HG02623 (cell line): ENCODE data around the gene ZNF467.
A peak's percentile ranks its signal among the peaks of the same experiment; 100 is the strongest.

Experiments used
- ATAC-seq: cut with Tn5 transposase; IDR thresholded peaks from one replicate; pipeline ENCODE4 v1.9.1; 2021; ENCODE audit warnings: moderate library complexity; ENCODE audit not compliant: unreplicated experiment

Gene ZNF467

DNA sequence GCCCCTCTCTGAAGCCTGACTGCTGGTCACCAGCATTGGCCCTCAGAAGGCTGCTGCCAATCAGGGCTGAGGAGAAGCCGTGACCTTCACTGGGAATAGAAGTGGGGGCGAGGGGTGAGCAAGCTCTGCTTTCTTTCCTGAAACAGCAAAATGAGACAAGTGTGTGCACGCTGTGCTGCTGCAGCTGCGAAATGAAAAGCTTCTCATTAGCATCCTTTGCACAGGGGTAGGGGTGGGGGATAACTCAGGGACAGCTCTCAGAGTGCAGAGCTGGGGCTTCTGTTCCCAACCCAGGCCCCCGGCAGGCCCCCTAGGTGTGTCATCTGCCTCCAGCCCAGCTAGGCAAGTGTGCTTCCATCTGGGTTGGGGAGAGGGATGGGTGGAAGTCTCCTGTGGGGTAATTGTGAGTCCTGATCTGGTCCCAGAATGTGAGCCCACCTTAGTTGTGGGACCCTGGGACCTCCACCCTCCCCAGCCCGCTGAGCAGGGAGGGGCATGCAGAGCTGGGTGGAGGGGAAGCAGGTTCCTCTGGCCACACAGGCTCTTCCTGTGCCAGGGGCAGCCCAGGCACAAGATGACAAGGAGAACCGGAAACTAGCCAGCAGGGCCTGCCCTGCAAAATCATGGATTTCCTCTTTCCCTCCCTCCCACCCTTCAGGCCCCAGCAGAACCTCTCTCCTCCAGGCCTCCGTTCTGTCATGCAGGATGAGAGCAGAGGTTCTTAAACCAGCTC is 22.2 kb downstream of the ZNF467 start:
- no peak for ATAC-seq

DNA sequence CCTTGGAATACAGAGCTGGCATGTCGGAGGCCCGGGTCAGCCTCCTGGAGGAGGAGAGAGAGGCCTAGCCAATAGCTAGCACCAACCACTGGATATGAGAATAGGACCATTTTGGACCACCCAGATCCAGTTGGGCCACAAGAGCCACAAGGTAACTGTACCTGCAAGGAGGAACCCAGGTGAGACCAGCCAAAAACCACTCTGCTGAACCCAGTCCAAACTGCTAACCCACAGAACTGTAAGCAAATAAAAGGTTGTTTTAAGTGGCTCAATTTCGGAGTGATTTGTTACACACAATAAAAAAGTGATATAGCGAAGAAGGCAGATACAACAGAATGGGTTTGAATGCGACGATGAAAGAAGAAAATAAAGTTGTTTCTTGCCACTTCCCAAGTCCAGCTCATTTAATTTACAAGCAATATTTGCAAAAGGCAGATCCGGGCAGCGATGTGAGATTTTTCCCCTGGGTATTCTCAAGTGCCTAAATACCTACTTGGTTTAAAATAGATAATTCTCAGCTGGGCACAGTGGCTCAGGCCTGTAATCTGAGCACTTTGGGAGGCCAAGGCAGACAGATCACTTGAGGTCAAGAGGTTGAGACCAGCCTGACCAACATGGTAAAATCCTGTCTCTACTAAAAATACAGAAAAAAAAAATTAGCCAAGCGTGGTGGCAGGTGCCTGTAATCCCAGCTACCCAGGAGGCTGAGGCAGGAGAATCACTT is 23.1 kb downstream of the ZNF467 start:
- no peak for ATAC-seq

DNA sequence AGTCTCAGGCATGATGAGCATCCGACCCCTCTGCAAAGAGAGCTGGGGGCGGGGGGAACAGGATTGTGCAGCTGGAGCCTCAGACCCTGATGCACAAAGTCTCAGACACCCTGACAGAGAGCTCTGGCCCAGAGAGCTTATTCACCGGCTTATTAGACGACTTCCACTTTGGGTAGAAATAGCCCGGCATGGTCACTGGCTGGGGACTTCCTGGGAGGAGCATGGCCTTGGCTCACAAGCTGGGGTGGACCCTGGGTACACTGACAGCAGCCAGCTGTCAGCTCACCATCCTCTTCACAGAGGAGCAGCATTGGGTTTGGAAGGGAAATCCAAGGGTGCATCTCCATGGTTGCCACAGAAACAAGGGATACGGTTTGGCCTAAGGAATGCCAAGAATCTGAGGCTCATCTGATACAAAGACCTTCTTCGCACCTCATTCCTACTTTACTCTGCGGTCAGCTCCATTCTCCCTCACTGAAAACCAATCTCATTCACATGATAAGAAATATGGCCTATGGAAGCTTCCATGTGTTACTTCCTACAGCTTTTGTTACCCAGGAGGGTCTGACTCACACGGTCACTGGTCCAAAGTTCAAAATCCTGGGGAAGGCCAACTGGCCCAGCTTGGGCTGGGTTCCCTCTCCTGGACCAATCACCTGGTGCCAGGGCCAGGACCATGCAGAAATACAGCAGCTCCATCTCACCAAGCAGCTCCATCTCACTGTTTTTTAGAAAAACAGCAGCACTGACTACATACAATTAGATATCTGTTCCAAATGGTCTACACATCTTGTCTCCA is 25.1 kb downstream of the ZNF467 start:
- ATAC-seq = no peak

DNA sequence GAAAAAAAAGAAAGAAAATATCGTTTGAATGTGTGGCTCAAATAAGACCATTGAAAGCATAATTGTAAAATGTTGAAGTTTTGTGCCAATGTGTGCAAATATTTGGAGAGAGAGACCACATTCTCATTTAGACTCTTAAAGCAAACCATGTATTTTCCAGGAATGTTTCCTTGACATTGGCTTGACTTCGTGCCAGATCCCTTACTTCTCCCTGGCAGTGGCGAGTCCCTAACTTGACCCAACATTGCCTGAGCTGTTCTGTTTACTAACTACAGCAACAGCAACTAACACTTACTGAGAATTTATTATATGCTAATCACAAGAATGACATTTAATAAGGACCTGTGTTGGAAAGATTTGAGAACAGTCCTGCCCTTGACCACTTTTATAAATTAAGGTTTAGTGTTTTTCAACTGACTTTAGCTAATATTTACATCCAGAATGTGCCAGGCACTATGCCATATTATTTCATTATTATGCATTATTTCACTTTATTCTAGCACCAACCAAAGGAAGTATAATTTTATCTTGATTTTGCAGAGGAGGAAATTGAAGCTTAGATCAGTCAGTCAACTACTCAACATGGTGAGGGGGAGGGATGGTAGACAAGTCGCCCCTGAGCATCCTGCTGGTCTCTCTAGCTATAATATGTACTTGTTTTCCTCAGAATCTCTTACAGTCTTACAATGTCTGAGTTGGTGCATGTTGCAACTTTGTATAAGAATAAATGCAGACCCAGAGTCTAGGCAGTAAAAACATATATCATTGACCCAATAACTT is 29.7 kb downstream of the ZNF467 start:
- no peak for ATAC-seq

DNA sequence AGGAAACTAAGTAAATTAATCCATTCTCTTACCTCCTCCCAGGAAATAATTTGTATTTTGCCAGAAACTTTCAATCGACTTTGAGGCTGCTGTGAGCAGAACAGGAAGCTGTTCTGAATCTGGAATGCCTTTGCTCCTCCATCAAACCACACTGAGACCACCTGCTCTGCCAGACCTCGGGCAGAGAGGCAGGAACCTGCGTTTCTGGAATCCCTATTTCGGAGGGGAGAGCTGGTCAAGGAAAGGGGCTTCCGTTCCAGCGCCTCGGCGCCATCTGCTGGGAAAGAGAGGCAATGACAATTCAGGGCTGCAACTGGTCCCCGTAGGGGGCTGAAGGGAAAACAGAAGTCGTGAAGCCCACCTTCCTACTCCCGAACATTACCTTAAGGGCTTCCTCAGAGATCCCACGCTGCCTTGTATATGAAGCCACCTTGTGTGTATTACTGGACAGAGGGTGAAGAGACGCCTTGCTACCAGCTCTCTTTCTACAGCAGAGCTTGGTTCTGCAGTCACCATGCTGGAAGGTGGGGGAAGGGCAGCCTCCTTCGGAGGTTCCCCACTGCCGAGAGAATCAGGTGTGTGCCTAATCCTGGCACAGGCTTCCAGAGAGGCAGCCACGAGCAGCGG is 31.2 kb downstream of the ZNF467 start:
- peak; percentile 55 for ATAC-seq

DNA sequence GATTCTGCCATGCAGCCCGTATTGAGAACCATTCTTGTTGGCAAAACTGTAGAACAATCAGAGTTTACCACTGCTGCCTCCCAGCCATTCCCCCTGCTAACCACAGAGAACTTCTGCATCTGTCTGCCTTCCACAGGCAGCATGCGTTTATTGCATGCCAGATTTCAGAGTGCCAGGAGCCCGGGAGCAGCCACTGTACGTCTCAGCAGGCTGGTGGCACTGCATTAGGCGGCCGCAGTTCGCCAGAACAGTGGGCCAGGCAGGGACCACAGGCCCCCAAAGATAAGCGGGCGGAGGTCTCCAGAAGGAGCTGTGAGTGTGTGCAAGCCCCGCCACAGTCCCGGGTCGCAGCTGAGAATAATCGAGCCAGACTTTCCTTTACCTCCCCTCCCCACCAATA is 31.8 kb downstream of the ZNF467 start:
- ATAC-seq = no peak

DNA sequence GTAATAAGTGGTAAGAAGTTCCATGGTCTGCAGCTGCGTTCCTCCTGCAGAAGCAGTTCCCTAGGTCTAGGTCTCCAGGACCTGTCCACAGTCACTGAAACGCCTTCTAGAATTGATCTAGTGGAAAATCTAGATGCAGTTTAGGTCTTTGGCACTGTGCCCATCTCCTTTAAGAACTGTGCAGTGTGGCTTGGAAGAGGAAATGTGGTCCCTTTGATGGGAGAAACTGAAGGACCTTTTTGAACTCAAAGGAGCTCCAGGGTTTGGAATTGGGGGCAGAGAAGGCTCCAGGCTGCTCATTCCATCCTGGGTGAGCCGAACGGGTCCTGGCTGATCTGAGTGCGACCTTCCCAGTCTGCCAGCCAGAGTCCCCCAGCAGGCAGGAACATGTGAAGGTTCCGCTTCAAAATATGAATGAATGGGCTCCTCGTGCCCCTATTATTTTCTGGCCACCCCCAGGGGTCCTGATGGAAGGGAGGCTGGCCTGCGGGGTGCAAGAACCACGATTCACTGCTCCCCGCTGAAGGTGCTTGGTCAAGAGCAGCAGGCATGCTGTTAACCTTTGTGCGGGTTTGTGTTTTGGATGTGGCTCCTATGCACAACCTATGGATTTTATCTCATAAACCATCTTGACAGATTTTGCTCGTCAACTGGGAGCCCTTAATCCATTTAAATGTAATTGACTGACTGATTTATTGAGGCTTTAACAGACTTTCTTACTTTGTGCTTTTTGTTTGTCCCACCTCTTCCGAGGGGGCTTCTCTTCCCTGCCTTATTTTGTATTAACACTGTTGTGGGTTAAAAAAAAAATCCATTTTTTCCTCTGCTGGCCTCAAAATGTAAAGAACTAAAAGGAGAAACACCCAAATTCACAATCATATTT is 36.7 kb downstream of the ZNF467 start:
- ATAC-seq = no peak

DNA sequence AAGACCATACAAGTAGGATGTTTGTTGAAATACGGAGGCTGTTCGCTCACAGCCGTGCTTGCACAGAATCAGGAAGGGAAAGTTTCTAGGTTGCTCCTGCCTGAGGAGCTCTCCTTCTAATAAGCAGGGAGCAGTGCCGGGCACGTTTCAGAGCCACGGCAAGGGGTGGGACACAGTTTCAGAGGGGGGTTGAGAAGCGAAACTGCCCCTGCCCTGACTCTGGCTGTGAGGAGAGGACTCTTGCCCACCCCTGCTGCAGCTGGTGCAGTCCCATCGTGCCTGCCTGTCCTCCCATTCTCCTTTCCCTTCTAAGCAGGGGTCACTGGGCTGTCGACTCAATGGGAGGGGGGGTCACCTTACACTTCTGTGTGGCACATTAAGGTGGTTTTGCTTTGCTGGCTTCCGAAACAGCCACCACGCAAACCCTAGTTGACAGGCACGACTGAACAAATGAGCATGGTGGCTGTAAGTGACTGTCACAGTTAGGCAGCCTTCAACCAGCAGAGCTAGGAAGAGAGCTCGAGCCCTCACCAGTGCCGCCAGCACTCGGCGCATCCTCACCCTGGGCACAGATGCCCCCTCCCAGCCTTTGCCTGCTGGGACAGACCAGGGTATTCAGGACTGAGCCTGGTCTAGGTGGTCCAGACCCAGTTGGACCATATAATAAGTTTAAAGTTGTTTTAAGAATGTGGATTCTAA is 37.5 kb downstream of the ZNF467 start:
- ATAC-seq = no peak

DNA sequence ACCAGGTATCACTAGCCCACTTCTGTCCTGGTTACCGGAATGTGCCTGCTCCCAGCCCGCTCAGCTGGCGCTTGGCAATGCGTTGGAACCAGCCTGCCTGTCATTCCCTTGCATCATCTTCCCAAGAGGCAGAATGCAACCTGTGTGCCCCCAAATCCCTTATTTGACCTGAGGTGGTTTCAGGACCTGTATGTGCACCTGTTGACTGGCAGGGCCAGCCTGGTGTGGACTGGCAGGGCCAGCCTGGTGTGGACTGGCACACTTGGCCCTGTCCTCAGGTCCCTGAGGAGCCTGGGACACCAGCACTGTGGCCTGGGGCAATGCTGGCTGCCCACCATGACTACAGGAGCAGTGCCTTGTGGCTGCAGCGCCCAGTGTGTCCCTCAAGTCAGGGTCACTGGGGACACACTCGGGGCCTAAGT is 38.2 kb downstream of the ZNF467 start:
- no peak for ATAC-seq

DNA sequence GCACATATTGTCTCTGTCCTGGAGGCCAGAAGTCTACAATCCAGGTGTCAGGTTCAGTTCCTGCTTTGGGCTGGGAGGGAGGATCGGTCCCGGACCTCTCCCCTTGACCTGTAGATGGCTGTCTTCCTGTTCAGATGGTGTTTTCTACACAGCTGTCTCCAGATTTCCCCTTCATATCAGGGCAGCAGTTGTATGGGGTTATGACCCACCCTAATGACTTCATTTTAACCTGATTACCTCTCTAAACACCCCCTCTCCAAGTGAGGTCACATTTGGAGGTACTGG is 38.7 kb downstream of the ZNF467 start:
- ATAC-seq = no peak

DNA sequence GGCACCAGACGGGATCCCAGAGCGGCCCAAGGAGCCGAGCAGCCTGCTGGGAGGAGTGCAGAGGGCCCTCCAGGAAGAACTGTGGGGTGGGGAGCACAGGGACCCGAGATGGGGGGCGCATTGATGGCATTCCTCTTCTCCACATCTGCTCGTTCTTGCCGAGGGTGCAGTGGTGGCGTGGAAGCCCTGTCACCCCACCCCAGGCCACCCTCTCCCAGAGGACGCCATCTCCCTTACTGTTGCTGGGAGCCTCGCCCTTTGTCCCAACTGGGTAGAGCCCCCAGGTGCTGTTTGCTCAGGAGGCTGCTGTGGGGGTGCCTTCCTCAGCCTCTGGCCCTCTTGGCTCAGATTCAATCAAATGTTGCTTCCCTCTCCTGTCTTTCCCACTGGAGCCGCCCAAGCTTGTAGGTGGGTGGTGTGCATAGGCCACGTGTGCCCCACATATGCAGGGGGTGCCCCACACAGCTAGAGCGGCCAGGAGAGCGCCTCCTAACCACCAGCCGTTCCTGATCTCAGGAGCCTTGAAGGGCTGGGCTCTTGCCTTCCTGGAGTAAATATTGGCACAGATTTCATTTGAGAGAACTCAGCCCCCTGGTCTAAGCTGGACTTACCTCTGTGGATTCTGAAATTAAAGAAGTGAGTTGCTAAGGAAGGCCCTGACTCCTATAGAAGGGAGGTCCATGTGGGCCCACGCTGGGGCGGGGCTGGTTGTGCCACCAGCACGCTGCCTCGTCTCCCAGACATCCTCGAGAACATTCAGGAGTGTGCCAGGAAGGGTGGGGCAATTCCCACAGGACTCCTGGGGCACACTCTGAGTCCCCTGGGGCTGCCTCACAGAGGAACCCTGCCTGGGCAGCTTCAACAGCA is 39.2 kb downstream of the ZNF467 start:
- ATAC-seq = no peak

DNA sequence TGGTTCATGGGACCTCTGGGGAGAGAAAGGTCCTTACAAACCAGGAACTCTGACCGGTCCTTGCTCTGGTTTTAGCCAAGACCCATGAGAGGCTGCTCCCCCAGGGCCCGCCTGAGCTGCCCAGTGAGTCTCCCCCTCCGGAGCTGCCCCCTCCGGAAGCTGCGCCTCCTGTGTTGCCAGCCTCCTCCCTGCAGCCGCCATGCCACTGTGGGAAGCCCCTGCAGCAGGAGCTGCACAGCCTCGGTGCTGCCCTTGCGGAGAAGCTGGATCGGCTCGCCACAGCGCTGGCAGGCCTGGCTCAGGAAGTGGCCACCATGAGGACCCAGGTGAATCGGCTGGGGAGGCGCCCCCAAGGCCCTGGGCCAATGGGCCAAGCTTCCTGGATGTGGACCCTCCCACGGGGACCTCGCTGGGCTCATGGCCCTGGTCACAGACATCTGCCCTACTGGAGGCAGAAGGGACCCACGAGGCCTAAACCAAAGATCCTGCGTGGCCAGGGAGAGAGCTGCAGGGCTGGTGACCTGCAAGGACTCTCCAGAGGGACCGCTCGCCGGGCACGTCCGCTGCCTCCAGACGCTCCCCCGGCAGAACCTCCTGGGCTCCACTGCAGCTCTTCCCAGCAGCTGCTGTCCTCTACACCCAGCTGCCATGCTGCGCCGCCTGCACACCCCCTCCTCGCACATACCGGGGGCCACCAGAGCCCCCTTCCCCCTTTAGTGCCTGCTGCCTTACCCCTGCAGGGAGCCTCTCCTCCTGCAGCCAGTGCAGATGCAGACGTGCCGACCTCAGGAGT is 40.1 kb downstream of the ZNF467 start:
- ATAC-seq = no peak

DNA sequence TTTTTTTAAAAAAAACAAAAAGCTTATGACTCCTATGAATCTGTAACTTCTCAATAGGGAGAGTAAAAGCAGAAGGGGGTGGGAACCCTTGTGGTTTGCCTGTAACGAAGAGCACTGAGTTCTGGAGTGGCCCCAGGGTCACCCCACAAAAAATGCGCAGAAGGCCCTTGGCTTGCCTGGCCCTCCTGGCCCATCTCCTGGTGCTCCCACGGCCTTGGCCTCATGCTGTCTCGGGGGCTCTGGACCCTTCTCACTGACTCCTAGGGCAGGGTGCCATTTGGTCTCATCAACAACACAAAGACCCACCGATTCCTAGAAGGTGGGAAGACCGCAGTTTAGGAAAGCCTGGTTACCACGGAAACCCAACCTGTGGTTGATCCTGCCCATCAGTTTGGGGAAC is 40.8 kb downstream of the ZNF467 start:
- ATAC-seq = no peak

DNA sequence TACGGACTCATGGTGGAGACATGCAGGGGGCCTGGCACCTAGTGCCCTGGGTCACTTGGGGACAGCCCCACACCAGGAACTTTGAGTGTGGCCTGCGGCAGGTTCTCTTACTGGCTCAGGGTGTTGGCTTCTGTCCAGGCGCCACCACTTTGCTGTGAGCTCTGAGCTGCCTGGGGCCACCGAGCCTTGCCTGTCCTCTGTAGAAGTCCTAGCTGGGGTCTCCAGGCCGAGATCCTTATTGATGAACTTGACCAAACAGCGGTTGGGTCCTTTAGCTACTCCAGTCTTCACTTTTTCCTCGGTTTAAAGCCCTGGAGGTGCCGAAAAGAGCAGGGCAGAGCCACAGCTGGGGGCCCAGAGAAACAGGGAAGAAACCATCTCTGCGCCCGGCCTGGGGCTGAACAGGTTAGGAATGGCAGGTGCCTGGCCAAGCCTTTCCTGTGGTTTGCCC is 41.3 kb downstream of the ZNF467 start:
- ATAC-seq = no peak

DNA sequence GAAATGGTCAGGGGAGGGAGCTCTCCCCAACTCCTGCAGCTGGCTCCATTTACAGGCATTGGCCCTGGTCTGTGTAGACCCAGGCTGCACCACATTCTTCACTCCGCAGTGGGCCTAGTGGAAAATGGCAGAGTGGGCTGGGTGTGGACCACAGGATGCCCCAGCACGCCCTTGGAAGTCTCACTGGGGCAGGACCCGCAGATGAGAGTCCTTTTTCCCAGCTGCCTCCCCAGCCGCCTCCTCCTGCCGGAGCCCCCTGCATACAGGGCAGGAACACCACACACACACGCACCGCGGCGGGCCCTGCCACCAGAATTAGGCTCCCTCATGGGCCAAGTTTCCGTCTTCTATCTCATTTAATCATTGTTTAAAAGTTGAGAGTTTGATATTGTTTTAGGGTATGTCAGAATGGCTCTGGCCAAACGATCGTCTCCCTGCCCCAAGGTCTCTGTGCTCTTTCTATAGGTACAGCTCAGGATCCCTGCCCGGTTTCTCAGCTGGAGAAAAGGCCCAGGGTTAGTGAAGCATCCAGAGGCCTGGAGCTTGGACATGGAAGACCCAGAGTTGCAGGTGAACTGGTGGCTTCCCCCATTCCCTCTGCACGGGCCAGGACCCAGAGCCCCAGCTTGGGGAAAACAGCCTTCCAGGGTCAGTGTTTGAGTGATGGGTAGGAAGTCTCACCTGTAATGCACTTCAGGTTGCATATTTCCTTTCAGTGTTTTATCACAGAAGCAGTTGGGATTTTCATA is 42.0 kb downstream of the ZNF467 start:
- ATAC-seq = no peak

DNA sequence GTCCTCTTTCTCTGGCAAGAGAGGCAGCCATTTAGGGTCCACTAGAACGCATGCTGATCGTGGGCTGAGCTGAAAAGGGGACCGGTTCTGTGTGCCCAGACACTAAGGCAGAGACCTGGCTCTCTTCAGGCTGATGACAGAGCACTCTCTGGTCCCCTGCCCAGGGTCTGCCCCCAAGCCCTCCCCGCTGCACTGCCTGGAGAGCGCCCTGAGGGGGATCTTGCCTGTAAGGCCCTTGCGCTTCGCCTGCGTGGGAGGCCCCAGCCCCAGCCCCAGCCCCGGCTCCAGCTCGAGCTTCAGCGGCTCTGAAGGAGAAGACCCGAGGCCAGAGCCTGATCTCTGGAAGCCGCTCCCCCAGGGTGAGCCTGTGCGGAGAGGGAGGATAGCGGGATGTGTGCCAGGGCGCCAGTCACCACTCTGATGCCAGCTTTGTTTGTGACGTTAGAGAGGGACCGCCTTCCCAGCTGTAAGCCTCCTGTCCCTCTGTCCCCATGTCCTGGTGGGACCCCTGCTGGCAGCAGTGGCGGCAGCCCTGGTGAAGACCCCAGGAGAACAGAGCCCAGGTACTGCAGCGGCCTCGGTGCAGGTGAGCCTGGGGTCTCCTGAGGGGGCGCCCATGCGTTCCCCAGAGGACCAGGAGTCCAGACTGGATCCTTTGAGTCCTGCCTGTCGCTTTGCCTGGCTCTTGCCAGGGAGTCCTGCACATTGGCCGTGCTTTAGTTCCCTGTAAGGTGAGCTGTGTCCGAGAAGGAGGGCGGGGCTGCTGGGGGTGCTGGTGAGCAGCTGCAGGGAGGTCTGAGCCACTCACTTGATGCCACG is 43.2 kb downstream of the ZNF467 start:
- ATAC-seq = no peak
